Right lobe of liver (tissue), 6 donors: ENCODE measurements around the gene EEF2K. TPM values are rescaled to one million over a fixed set of nuclear protein-coding genes. Genes with fewer than 3 reads are reported as not detected.

Experiments used
- ATAC-seq, 4 donors: fragments of 200-7000 bp; cut with Tn5 transposase; one replicate each; pipeline ENCODE4 v1.9.1; 2020; ENCODE audit warnings: mild to moderate bottlenecking in 4 of 4, moderate library complexity in 4 of 4
- DNase-seq, 3 donors: peaks; one replicate each; pipeline ENCODE4 v3.0.0-alpha.2; 2020
- H3K27ac ChIP-seq, 3 donors: fragments of 200-600 bp; one replicate each; pipeline ENCODE4 v1.8.0; 2022
- H3K27me3 ChIP-seq, 2 donors: fragments of 200-600 bp; one replicate each; pipeline ENCODE4 v1.8.0; 2022
- H3K36me3 ChIP-seq, 4 donors: fragments of 200-600 bp; sonication (generic) in 1 of 4; one replicate each; pipeline versions ENCODE4 v1.5.1 to v1.8.0; 2017 to 2022; ENCODE audit warnings: control low read depth in 1 of 4
- H3K4me1 ChIP-seq, 4 donors: fragments of 200-600 bp; sonication (generic) in 1 of 4; one replicate each; pipeline versions ENCODE4 v1.5.1 to v1.8.0; 2017 to 2022; ENCODE audit warnings: control low read depth in 1 of 4
- H3K4me3 ChIP-seq, 3 donors: fragments of 200-600 bp; one replicate each; pipeline ENCODE4 v1.8.0; 2022
- H3K9me3 ChIP-seq, 4 donors: fragments of 200-600 bp; sonication (generic) in 1 of 4; one replicate each; pipeline versions ENCODE4 v1.5.1 to v1.8.0; 2017 to 2022; ENCODE audit warnings: control low read depth in 1 of 4
- CTCF ChIP-seq, 4 donors: fragments of 200-600 bp in 3 of 4; fragments of 450-650 bp in 1 of 4; IDR thresholded peaks; one replicate each; pipeline versions ENCODE4 v1.5.1 to v1.8.0; 2016 to 2022; ENCODE audit warnings: antibody characterized with exemption in 4 of 4, mild to moderate bottlenecking in 2 of 4
- POLR2A ChIP-seq: fragments of 450-650 bp; IDR thresholded peaks from one replicate; pipeline ENCODE4 v1.6.1; 2017; ENCODE audit warnings: antibody characterized with exemption, mild to moderate bottlenecking
- WGBS: methylation state at CpG from one replicate; pipeline ENCODE4 v1.1.6; 2018; ENCODE audit warnings: low coverage, low lambda C conversion rate; ENCODE audit not compliant: insufficient coverage; ENCODE audit errors: missing lambda C conversion rate; 5-methylcytosine and 5-hydroxymethylcytosine counted together
- intact Hi-C, 2 donors: fragments of 100-400 bp; cut with DNase I; formaldehyde crosslinking; loops; one replicate each; pipeline versions ENCODE4 v1.11.2 to v1.14.1; 2022
- total RNA-seq, 6 experiments: library from RNA; depleted of rRNA in 2 of 6; stranded (reverse); fragments of >200 nt in 2 of 6; fragmentation: NEBNext Ultra II Directional in 3 of 6; extraction: Animal tissue kit (Norgen Biotek cat#: 25700) in 3 of 6; gene quantifications; one replicate each; pipeline versions ENCODE4 v1.1.0 to v1.2.4, GENCODE V29; 2016 to 2023
- donor health status: DM: no; HTN: yes; CAD: no.
- donor health status: DM: no; HTN: no; CAD: no.
- donor health status: DM: no; HTN: no; CAD: no.
- donor health status: DM: no; HTN: yes; CAD: no.
- donor health status: DM: no; HTN: yes; CAD: no.

The EEF2K gene
- total RNA-seq, 6 experiments from 2014 or later: 10.0 to 17.5 (median 11.5) TPM

GRCh38 chr16:22174642-22175041 is 31.4 kb upstream of the EEF2K start:
- Histone ChIP-seq H3K27me3 (no peaks in the 10 kb centered on the region), H3K4me1 (no peaks in the 10 kb centered on the region), H3K36me3 (no peaks in the 10 kb centered on the region), H3K27ac (no peak overlapping the region), H3K9me3 (no peaks in the 10 kb centered on the region), H3K4me3 (no peak overlapping the region)
- no peak for ATAC-seq
- intact Hi-C loops: no loop called here
- 58% methylated on average over 6 of the region's 9 CpGs for WGBS
- peak in 1 of 3 donors; percentile 13 for DNase-seq
- no peak for TF ChIP-seq CTCF (IDR thresholded peaks at IDR 0.05)
- TF ChIP-seq POLR2A: no peak

DNA sequence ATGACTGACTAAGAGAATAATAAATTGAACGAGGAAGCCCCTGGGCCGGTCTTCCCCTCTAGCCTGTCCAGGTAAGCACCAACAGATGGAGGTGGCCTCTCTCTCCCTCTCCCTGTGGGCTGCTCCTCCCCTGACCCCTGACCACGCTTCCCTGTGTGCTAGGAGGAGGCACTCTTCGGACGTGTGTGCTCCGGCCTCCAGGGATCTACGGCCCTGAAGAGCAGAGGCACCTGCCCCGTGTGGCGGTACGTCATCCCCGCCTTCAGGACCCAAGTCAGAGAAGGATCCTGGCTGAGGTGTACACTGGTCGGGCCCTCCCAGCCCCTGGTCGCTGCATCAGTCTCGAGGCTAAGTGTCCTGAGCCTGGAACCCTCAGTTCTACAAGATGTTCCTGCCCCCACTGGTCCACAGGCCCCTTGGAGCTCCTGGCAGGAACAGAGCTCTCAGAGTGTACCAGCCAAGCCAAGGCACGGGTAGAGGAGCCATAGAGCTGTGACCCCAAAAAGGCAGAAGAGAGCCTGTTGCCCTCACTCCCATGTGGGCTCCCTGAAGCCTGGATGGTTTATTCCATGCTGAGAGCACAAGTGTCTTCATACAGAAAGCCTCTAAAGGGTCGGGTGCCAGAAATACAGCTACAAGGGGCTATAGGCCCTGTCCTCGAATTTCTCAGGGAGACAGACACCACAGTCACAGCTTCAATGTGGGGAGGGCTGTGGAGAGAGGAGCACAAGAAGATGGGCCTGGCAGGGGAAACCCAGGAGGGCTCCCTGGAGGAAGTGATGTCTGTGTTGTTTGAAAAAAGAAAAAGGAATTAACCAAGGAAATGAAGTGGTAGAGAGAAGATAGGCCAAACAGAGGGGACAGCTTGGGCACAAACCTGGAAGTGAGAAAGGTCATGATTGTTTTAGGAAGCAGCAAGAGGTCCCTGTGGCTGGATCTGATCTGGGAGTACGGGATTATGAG is 27.8 kb upstream of the EEF2K start:
- Histone ChIP-seq H3K27me3 (no peaks in the 10 kb centered on the region), H3K9me3 (no peaks in the 10 kb centered on the region), H3K4me1 (no peaks in the 10 kb centered on the region), H3K27ac (no peak overlapping the region), H3K4me3 (no peak overlapping the region), H3K36me3 (no peaks in the 10 kb centered on the region)
- intact Hi-C loops: no loop called here
- WGBS: 75% methylated on average over 4 of the region's 18 CpGs
- DNase-seq (no peak), ATAC-seq (peak in 1 of 4 donors; percentile 31)
- no peak for TF ChIP-seq POLR2A
- no peak for TF ChIP-seq CTCF (IDR thresholded peaks at IDR 0.05)

GRCh38 chr16:22181426-22181825 is 24.7 kb upstream of the EEF2K start:
- ATAC-seq (no peak), DNase-seq (no peak)
- intact Hi-C loops: loop anchor here in 1 of 2 donors (10.0 kb wide), 1 partner anchor 177 kb away; the partner anchor contains the start of genes MOSMO and PDZD9
- Histone ChIP-seq H3K4me1 (no peaks in the 10 kb centered on the region), H3K27ac (no peak overlapping the region), H3K36me3 (no peaks in the 10 kb centered on the region), H3K27me3 (no peaks in the 10 kb centered on the region), H3K9me3 (no peaks in the 10 kb centered on the region), H3K4me3 (no peak overlapping the region)
- no CpG with 5 or more reads among the region's 11 CpGs for WGBS
- TF ChIP-seq POLR2A: no peak
- TF ChIP-seq CTCF (IDR thresholded peaks at IDR 0.05): no peak

DNA sequence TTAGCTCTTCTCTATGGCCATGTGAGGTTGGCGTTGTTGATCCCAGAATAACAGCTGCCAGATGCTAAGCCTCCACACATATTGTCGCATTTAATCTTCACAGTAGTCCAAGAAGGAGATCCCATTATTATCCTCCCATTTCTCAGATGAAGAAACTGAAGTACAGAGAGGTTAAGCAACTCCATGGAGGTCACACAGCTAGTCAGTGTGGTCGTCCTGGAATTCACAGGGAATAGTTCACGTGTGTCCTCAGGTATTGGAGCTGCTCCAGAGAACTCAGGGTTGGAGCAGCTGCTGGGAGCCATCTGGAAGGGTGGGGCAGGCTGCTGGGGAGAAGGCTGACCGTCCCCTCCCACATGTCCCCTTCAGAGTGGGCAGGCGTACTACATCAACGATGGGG is 24.2 kb upstream of the EEF2K start:
- Histone ChIP-seq H3K4me1 (no peaks in the 10 kb centered on the region), H3K36me3 (no peaks in the 10 kb centered on the region), H3K27me3 (no peaks in the 10 kb centered on the region), H3K4me3 (no peak overlapping the region), H3K27ac (no peak overlapping the region), H3K9me3 (no peaks in the 10 kb centered on the region)
- ATAC-seq (no peak), DNase-seq (no peak)
- TF ChIP-seq CTCF (IDR thresholded peaks at IDR 0.05) (no peak), POLR2A (no peak)
- WGBS: 80% methylated on average over 6 of the region's 7 CpGs
- intact Hi-C loops: loop anchor here in 1 of 2 donors (10.0 kb wide), 1 partner anchor 177 kb away; the partner anchor contains the start of genes MOSMO and PDZD9
